ENCODE data around the gene ZYG11A. TPM values are rescaled to one million over a fixed set of nuclear protein-coding genes. Genes with fewer than 3 reads are reported as not detected.
"Not testable (repeated sequence)": the region's sequence is repeated elsewhere in the genome, so short reads cannot be mapped to it uniquely, and the experiment has no call there.

The ZYG11A gene
- total RNA-seq, 2 donors from 2014 or later: 0.05 TPM; not detected in 1

- intact Hi-C loops (cut with DNase I): no loop called here
- no peak for DNase-seq (ENCODE audit: low spot score)
These were observed 24.7 kb downstream of the ZYG11A start for GRCh38 chr1:52867087-52867863.

DNA sequence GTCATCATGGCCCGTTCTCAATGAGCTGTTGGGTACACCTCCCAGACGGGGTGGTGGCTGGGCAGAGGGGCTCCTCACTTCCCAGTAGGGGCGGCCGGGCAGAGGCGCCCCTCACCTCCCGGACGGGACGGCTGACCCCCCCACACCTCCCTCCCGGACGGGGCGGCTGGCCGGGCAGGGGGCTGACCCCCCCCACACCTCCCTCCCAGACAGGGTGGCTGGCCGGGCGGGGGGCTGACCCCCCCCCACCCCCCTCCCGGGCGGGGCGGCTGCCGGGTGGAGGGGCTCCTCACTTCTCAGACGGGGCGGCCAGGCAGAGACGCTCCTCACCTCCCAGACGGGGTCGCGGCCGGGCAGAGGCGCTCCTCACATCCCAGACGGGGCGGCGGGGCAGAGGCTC lies 27.2 kb downstream of the ZYG11A start:
- intact Hi-C loops (cut with DNase I); DNase-seq (ENCODE audit: low spot score): not testable (repeated sequence)

DNA sequence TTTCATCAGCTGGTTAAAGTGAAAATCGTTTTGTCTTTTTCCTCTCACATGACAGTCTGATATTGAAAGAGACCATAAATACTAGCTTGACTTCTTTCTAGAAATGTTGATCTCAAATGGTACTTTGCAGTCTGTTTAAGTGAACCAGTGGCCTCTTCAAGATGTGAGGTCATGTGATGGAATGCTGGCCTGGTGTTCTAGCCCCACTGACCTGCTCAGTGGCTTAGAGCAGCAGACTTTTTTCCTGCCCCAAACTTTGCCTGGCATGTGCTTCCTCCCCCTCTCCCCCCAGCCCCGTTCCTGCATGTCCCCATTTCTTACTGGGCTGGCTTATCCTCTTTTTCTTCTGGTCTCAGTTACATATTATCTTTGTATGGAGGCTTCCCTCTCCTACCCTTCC lies 34.3 kb downstream of the ZYG11A start:
- DNase-seq (ENCODE audit: low spot score): no peak
- intact Hi-C loops (cut with DNase I): no loop called here

DNA sequence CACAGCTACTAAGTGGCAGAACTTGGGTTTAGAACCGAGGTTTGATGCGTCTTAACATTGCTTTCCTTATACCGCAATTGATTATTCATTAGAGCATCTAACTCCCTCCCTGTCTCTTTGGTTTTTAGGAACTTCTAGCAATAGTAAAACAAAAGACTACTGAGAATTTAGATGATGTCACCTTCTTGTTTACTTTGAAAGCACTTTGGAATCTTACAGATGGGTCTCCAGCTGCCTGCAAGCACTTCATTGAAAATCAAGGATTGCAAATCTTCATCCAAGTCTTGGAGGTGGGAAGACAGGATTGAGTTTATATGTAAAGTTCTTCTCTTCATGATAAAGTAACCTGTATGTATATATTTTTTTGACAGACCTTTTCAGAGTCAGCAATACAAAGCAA lies 35.0 kb downstream of the ZYG11A start:
- intact Hi-C loops (cut with DNase I): no loop called here
- no peak for DNase-seq (ENCODE audit: low spot score)

- intact Hi-C loops (cut with DNase I): no loop called here
- no peak for DNase-seq (ENCODE audit: low spot score)
These were observed 37.6 kb downstream of the ZYG11A start for GRCh38 chr1:52880206-52880605.

- DNase-seq (ENCODE audit: low spot score): no peak
- intact Hi-C loops (cut with DNase I): no loop called here
These were observed 44.9 kb downstream of the ZYG11A start for GRCh38 chr1:52887483-52887882.

- intact Hi-C loops (cut with DNase I): no loop called here
- no peak for DNase-seq (ENCODE audit: low spot score)
These were observed 50.1 kb downstream of the ZYG11A start for GRCh38 chr1:52892424-52893215.

DNA sequence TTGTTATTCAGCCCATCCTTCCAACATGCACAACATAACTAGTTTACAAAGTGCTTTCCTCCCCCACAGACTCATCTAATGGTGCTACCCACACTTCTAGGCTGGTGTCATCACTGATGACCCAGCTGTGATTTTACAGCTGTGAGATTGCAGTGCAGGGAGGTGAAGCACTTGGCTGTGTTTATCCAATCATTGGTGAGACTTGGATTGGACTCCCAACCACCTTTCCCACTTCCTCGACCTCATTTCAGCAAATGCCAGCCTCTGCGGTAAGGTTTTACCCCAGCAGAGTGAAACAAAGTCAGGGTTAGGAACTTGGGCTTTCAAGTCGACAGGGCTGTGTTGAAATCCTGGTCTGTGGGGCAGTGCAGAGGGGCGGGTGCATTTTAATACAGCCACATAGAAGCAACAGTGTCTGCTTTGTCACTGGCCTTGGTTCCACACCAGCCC lies 56.9 kb downstream of the ZYG11A start:
- intact Hi-C loops (cut with DNase I): no loop called here
- DNase-seq (ENCODE audit: low spot score): no peak

DNA sequence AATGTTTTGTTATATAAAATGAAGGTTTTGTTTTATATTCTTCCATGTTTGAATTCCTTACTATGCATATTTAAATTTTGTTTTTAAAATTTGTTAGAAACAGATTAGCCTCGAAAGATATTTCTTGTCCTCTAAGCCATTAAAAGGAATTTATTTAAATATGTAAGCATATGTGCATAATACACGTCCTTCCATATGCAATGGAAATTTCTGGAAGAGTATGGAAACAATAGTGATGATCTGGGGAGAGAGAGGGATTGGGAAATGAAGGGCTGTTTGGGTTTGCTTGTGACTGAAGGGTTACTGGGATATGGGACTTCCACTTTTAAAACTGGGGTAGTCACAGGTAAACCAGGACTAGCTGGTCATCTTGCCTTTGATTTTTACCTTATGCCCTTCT lies 57.8 kb downstream of the ZYG11A start:
- intact Hi-C loops (cut with DNase I): no loop called here
- no peak for DNase-seq (ENCODE audit: low spot score)

DNA sequence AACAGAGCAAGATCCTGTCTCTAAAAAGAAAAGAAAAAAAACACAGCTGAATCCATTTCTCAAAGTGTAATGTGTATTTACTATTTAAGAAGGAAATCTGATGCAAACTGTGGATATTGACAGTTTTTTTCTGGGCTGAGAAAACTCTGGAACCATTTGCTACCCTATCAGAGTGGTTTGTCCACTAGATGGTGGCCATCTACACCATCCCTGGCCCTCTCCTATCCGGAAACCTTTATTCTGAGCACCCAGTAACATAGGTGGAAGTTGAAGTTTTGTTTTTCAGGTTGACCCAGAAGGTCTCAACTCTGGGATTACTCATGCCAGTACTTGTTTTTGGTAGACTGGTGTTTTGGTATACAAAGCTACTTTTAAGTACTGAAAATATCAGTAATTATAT lies 58.8 kb downstream of the ZYG11A start:
- DNase-seq (ENCODE audit: low spot score): no peak
- intact Hi-C loops (cut with DNase I): no loop called here

DNA sequence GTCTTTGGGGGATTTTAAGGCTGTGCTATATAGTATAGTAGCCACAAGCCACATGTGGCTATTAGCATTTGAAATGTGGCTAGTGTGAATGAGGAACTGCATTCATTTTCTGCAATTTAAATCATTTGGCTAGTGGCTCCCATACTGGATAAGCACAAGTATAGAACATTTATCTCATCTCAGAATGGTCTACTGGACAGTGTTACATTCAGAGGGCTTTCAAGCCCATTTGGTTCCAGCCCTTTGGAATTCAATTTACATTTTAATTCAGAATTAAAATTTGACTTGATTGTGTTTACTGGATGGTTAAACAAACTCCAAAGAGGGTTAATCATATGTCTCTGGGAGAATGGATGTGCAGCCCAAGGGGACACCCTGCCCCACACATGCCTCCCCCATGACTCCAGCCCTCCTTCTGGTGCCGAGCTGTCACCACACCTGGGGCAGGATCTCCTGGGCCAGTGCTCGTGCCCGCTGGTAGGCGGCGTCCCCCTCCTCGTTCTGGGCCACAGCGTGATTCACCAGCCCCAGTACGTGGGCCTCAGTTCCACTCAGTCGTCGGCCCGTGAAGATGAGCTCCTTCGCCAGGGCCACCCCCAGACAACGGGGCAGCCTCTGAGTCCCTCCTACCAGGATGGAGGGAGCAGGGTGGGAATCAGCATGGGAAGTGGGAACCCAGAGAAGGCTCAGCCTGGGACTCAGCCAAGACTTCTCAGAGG lies 61.8 kb downstream of the ZYG11A start:
- intact Hi-C loops (cut with DNase I): no loop called here
- DNase-seq (ENCODE audit: low spot score): no peak

- intact Hi-C loops (cut with DNase I): no loop called here
- no peak for DNase-seq (ENCODE audit: low spot score)
These were observed 62.6 kb downstream of the ZYG11A start for GRCh38 chr1:52904927-52905698.

- intact Hi-C loops (cut with DNase I): no loop called here
- no peak for DNase-seq (ENCODE audit: low spot score)
These were observed 63.6 kb downstream of the ZYG11A start for GRCh38 chr1:52906135-52906603.

DNA sequence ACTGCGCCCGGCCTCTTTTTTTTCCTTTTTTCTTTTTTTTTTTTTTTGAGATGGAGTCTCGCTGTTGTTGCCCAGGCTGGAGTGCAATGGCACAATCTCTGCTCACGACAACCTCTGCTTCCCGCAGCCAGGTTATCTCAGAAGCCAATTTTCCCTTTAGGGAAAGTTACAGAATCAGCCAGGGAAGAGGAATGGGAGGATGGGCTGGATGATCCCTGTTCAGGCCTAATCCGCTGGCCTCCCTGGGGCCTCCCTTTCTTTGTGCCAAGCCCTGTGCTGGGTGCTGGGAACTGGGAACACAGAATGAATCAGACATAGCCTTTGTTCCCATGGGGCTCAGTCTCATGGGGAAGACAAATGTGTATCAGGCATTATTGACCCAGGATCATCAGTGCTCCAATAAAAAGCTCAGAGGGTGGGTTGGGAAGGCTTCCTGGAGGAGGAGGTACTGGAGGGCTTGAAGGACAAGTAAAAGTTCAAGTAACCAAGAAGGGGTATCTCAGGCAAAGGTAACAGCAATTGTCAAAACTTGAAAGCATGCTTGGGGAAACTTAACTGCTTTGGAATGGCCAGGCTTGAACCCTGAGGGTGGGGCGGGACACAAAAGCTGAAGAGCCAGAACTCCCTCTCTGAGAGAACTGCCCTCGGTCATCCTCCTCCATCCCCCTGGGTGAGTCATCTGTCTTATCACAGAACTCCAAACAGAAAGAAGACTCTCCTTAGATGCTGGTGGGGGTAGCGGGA lies 64.7 kb downstream of the ZYG11A start:
- DNase-seq (ENCODE audit: low spot score): no peak
- intact Hi-C loops (cut with DNase I): no loop called here

GRCh38 chr1:52907812-52908153 lies 65.2 kb downstream of the ZYG11A start:
- intact Hi-C loops (cut with DNase I): no loop called here

DNA sequence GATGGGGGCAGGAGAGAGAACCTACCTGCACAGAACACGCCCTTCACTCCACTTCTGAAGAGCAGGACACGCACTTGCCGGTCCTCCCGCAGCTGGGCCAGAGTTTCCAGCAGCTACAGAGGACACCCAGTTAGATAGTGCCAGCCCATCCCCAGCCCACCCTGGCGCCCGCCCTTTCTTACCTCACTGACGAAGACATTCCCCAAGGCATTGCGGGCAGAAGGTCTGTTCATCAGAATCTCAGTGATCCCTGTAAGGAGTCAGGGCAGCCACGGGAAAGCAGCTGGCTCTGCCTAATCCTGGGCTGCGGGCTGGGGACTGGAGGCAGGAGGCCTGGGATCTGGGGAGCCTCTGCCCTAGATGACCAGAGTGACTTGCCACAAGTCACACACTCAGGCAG lies 69.0 kb downstream of the ZYG11A start:
- intact Hi-C loops (cut with DNase I): no loop called here
- no peak for DNase-seq (ENCODE audit: low spot score)

More at GRCh38 chr1:52907812-52908153, 65.2 kb downstream of the ZYG11A start:
- no peak for DNase-seq (ENCODE audit: low spot score)

DNA sequence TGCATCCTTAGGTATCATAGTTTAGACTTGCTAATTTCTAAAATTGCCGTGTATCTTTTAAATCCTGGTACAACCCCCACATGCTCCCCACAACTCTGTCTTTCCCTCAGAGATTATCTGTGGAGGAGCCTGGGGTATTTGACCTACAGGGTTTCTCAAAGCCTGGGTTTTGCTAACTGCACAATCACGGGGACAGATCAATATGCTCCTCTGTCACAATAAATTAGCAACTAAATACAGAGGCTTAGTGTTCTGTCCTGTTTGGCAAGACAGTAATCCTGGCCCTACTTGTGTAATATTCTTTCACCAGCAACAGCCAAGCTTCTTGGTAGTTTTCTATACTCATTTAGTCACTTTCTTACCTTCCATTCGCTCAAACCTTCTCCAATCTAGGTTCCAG lies 70.5 kb downstream of the ZYG11A start:
- intact Hi-C loops (cut with DNase I): no loop called here

GRCh38 chr1:52913537-52913936 lies 71.0 kb downstream of the ZYG11A start:
- intact Hi-C loops (cut with DNase I): no loop called here
- DNase-seq (ENCODE audit: low spot score): no peak

More for the DNA sequence above, 70.5 kb downstream of the ZYG11A start:
- no peak for DNase-seq (ENCODE audit: low spot score)

DNA sequence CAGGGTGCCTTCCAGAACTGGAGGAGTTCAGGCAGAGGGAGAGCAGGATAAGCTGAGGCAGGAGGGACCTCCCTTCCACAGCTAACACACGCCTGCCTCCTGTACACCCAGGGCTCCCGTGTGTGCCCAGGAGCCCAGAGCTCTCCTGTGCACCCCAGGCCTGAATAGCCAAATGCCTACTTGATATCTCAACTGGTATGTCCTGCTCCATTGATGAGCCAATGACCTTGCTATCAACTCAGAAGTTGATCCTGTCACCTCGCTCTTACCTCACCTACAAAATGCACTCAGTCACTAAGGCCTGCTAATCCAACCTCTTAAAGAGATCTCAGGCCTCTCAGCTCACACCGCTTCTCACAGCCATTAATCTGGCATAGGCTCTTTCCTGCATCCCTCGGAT lies 71.9 kb downstream of the ZYG11A start:
- DNase-seq (ENCODE audit: low spot score): no peak
- intact Hi-C loops (cut with DNase I): no loop called here
